Heart left ventricle (tissue), 13 donors: ENCODE results near the gene RNF135.

Experiments
- POLR2A ChIP-seq, 2 donors: fragments of 450-650 bp; IDR thresholded peaks; one replicate each; pipeline ENCODE4 v1.6.1; 2017; ENCODE audit warnings: antibody characterized with exemption in 2 of 2, mild to moderate bottlenecking in 2 of 2, moderate library complexity in 2 of 2
- TF ChIP-seq, protein P1 (sequence below), 12 donors: fragments of 200-600 bp; sonication (generic) in 4 of 12; IDR thresholded peaks; one replicate each; pipeline versions ENCODE4 v1.5.0 to v1.8.0; 2018 to 2022; ENCODE audit warnings: antibody characterized with exemption in 12 of 12, mild to moderate bottlenecking in 5 of 12
- donor health status: ischemic (EF 13 %, LVEDD 7.1; RV severe dilation, severe dysfunction).
- donor health status: DM: no; HTN: yes; CAD: no.
- donor health status: DM: no; HTN: no; CAD: no.
- donor health status: ischemic (EF 25% LVEDD 6.9; RV normal size, moderate dysfunction).
- donor health status: ischemic (EF 25% LVEDD 5.7; RV mildly dilated, moderate dysfunction).
- donor health status: ischemic (EF 35%, LVEDD 5.7; RV mildly dilated, moderate dysfunction).
- donor health status: nonischemic (EF 11% LVEDD 7.7; RV severe dilation, severe dysfunction).
- donor health status: DM: yes; HTN: yes; CAD: no.
- donor health status: PGD.
- donor health status: ischemic (EF 29% LVEDD 5.4; RV normal size, mild dysfunction).
- donor health status: nonischemic (EF 23%, LVEDD 6.1; RV moderate dilation, normal function).

DNA sequence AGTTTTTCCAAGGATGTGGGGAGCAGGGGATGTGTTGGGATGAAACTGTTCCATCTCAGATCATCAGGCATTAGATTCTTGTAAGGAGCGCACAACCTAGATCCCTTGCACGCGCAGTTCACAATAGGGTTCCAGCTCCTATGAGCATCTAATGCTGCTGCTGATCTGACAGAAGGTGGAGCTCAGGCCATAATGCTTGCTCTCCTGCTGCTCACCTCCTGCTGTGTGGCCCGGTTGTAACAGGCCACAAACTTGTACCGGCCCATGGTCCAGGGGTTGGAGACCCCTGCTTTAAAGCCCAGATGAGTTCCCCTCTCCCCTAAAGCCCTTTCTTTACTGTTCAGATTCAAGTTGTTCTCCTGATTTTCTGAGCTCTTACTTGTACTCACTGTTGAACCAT is 44.8 kb downstream of the RNF135 start:
- TF ChIP-seq, protein P1, sequence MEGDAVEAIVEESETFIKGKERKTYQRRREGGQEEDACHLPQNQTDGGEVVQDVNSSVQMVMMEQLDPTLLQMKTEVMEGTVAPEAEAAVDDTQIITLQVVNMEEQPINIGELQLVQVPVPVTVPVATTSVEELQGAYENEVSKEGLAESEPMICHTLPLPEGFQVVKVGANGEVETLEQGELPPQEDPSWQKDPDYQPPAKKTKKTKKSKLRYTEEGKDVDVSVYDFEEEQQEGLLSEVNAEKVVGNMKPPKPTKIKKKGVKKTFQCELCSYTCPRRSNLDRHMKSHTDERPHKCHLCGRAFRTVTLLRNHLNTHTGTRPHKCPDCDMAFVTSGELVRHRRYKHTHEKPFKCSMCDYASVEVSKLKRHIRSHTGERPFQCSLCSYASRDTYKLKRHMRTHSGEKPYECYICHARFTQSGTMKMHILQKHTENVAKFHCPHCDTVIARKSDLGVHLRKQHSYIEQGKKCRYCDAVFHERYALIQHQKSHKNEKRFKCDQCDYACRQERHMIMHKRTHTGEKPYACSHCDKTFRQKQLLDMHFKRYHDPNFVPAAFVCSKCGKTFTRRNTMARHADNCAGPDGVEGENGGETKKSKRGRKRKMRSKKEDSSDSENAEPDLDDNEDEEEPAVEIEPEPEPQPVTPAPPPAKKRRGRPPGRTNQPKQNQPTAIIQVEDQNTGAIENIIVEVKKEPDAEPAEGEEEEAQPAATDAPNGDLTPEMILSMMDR (IDR thresholded peaks at IDR 0.05): peak in 5 of 12 donors; percentile 6 to 24 (median 13)
- TF ChIP-seq POLR2A (IDR thresholded peaks at IDR 0.05): no peak
